ENCODE data around the gene PRR15. TPM values are rescaled to one million over a fixed set of nuclear protein-coding genes. Genes with fewer than 3 reads are reported as not detected.

The PRR15 gene
- total RNA-seq, 3 donors from 2014 or later: 104 to 356 (median 173) TPM

DNA sequence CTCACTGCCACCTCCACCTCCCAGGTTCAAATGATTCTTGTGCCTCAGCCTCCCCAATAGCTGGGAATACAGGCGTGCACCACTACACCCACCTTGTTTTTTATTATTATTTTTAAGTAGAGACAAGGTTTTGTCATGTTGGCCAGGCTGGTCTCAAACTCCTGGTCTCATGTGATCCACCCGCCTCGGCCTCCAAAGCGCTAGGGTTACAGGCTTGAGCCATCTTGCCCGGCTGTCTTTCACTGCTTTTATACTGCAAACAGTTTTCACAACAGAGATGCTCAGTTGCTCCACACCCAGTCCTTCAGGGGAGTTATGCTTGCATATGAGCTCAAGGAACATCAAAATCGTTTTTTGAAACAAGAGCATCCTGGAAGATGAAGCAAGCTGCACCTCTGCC lies 1.3 kb upstream of the PRR15 start:
- no peaks in the 10 kb centered on the region for H3K36me3 ChIP-seq (ENCODE audit: low read depth)
- peak in 1 of 3 donors; percentile 34 for DNase-seq
- no peaks in the 10 kb centered on the region for H3K4me1 ChIP-seq (ENCODE audit: low read depth)
- no peak overlapping the region for H3K4me3 ChIP-seq
- no peaks in the 10 kb centered on the region for H3K9me3 ChIP-seq
- no peak for ATAC-seq
- TF ChIP-seq, protein P1, sequence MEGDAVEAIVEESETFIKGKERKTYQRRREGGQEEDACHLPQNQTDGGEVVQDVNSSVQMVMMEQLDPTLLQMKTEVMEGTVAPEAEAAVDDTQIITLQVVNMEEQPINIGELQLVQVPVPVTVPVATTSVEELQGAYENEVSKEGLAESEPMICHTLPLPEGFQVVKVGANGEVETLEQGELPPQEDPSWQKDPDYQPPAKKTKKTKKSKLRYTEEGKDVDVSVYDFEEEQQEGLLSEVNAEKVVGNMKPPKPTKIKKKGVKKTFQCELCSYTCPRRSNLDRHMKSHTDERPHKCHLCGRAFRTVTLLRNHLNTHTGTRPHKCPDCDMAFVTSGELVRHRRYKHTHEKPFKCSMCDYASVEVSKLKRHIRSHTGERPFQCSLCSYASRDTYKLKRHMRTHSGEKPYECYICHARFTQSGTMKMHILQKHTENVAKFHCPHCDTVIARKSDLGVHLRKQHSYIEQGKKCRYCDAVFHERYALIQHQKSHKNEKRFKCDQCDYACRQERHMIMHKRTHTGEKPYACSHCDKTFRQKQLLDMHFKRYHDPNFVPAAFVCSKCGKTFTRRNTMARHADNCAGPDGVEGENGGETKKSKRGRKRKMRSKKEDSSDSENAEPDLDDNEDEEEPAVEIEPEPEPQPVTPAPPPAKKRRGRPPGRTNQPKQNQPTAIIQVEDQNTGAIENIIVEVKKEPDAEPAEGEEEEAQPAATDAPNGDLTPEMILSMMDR (IDR thresholded peaks at IDR 0.05): no peak
- intact Hi-C loops (cut with DNase I, micrococcal nuclease): no loop called here

DNA sequence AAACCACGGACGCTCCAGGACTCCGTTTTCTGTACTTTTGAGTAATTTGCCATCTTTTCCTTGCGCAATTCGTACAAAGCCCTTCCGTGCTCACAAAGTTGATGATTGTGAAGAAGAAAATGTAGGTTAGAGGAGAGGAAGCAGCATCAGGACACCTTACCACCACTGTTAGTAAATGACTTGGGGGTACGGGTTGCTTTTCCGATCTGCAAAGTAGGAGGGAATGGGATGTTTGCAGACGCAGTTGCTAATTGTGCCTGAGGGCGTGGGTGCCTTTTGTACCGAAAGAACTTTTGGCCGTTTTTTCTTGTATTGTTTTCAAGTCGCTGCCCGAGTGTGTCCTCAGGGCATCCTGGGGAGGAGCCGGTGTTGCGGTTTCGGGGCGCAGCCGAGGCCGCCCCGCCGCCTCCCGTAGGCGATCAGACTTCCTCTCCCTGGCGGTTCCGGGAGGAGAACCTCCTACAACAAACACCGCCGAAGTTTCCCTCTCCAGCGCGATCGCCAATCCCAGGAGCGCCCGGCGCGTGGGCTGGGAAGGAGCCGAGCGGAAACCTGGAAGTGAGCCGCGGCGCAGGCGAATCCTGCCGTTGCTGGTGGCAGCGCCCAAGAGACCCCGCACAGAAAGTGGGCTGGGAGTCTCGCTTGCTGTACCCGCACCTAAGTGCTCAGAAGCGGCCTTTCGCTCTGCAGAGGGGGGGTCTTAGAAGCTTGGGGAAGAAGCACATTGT lies 1.0 kb downstream of the PRR15 start:
- Histone ChIP-seq H3K9me3 (no peaks in the 10 kb centered on the region), H3K36me3 (ENCODE audit: low read depth) (no peaks in the 10 kb centered on the region), H3K4me1 (ENCODE audit: low read depth) (no peaks in the 10 kb centered on the region), H3K4me3 (peak overlapping the region; percentile 63)
- TF ChIP-seq, protein P1 (IDR thresholded peaks at IDR 0.05): no peak
- intact Hi-C loops (cut with DNase I, micrococcal nuclease): no loop called here
- peak; percentile 67 to 82 (median 82) for DNase-seq
- peak; percentile 55 for ATAC-seq

DNA sequence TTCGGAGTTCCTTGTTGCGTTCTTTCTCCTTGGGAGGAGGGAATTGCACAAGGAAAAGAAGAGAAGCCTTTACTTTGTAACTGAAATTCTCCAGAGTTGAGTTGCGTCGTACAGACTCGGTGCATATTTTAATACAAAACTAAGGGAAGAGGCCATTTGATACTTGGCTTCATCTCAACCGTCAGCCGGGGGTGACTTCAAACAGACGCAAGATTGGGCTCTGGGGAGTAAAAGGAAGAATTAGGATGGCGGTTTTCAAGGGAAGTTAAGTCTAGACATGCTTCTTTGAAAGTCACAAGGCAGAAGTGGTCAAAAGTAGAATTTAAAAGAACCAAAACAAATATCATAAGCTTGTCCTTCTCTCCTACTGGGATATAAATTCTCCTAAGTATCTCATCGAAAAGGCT lies 1.6 kb downstream of the PRR15 start:
- TF ChIP-seq, protein P1 (IDR thresholded peaks at IDR 0.05): no peak
- no peaks in the 10 kb centered on the region for H3K4me1 ChIP-seq (ENCODE audit: low read depth)
- intact Hi-C loops (cut with DNase I, micrococcal nuclease): no loop called here
- no peak for DNase-seq
- ATAC-seq: no peak
- H3K9me3 ChIP-seq: no peaks in the 10 kb centered on the region
- no peaks in the 10 kb centered on the region for H3K36me3 ChIP-seq (ENCODE audit: low read depth)
- H3K4me3 ChIP-seq: peak overlapping the region; percentile 63

DNA sequence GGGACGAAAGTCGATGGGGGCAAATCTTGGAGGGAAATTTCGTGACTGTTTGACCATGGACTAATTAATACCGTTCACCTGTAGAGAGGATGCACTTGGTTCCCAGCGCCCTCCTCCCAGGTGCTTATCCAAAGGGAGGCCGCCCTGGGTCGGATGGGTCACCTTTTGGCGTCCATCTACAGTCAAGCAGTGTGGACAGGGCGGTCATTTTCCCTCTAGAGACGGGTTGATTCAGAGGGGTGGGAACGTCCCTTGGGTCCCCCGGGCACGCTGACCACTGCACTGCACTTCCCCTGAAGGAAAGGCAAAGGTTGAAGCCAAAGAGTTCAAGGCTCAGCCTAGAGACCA lies 2.0 kb downstream of the PRR15 start:
- DNase-seq: peak in 1 of 3 donors; percentile 55
- Histone ChIP-seq H3K4me1 (ENCODE audit: low read depth) (no peaks in the 10 kb centered on the region), H3K4me3 (peak overlapping the region; percentile 63), H3K9me3 (no peaks in the 10 kb centered on the region), H3K36me3 (ENCODE audit: low read depth) (no peaks in the 10 kb centered on the region)
- TF ChIP-seq, protein P1 (IDR thresholded peaks at IDR 0.05): no peak
- intact Hi-C loops (cut with DNase I, micrococcal nuclease): no loop called here
- no peak for ATAC-seq

DNA sequence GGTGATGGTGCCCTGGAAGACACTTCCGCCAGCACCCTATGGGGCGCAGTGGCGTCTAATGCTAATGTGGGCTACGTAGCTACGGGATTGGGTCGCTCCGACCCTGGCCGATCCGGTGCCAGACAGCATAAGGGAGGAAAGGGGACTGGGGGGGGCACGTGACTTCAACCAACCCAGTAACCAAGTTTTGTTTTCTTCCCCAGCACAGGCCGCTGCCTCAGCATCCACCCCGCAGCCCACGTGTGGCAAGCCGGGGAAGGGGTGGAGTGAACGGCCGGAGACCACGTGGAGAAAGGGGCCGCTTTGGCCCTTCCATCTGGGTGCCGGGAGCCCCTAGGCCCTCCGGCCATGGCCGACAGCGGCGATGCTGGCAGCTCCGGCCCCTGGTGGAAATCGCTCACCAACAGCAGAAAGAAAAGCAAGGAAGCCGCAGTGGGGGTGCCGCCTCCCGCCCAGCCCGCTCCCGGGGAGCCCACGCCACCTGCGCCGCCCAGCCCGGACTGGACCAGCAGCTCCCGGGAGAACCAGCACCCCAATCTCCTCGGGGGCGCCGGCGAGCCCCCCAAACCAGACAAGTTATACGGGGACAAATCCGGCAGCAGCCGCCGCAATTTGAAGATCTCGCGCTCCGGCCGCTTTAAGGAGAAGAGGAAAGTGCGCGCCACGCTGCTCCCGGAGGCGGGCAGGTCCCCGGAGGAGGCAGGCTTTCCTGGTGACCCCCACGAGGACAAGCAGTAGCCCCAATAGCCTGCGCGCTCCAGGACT lies 2.5 kb downstream of the PRR15 start:
- TF ChIP-seq, protein P1 (IDR thresholded peaks at IDR 0.05): no peak
- peak; percentile 21 for ATAC-seq

More for the DNA sequence above, 2.5 kb downstream of the PRR15 start:
- Histone ChIP-seq H3K4me1 (ENCODE audit: low read depth) (no peaks in the 10 kb centered on the region), H3K9me3 (no peaks in the 10 kb centered on the region), H3K4me3 (peak overlapping the region; percentile 63), H3K36me3 (ENCODE audit: low read depth) (no peaks in the 10 kb centered on the region)
- peak; percentile 61 to 67 (median 66) for DNase-seq
- intact Hi-C loops (cut with DNase I, micrococcal nuclease): no loop called here
